ENCODE measurements around the gene SSR3.
A peak's percentile ranks its signal among the peaks of the same experiment; 100 is the strongest.

Gene SSR3

DNA sequence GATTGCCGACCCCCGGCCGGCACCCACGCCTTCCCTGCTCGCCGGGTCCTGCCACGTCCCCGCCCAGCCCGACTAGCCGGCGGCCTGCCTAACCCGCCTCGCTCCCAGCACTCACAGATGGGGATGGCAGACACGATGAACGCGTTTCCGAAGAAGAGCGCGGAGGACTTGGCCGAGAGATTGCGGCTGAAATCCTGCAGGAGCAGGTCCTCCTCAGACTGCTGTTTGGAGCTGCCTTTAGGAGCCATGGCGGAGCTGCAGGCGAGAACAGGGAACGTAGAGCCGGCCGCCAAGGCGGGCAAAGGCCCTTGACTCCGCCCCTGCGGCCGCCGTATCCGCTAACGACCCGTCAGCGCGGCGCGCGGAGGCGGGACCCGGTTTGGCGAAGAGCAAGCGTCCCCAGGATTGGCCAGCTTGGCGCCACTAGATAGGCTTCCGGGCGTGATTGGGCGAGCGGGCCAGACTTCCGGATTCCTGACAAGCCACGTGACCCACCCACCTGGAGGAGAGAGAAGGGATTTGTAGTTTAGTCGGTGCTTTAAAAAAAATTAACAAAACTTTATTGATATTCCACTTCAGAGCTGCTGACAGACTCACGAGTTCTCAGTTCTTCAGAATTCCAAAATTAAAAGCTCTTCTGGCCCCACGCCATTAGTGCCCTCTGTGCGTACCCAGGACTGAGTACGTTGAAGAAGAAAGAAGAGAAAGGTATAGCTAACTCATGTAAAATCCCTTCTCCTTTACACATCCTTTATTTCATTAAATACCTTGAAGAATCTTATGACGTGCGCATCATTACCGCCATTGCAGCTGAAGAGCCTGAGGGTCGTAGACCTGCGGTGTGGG, at the start of gene SSR3:
Gene SSR3, minus strand, starts transcription at position 276 of the 846 bp plus-strand sequence. Its CDS starts 28 bp downstream, at position 248.
- ChIA-PET CTCF (interaction anchor here (1.1 to 1.7 kb wide), 3 partner anchors 14 to 121 kb away, joined by 3 to 5 read pairs (median 3); no protein-coding TSS in a partner anchor), POLR2A (ENCODE audit: low non-redundant PET) (interaction anchor here (0.8 kb wide), 2 partner anchors 120 to 619 kb away, joined by 3 read pairs; no protein-coding TSS in a partner anchor)

DNA sequence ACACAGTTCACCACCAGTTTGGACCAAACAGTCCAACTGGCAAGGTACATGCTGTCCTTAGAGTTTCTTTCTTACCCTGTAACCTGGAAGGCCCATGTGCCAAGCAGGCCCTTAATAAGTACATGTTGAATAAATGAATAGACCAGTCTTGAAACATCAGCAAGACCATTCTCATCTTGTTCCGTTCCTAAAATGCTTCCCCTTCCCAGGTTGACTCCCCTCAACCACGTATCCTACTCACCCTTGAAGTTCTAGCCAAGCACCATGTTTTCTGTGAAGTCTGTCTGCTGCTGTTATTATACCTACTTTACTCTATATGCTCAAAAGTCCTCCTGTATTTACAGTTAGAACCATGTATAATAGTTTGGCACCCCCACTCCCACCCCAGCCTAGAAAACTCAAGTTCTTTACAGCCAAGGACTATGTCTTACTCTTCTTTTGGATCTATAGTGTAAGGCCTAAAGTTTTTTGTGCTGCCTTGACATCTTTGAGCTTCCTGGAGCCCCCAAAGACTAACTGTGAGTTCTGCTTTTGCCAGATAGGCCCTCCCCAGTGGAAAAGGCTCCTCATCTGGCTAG, 49.2 kb upstream of the SSR3 start:
- H3K27ac ChIP-seq = no peak overlapping the region
- TF ChIP-seq, protein P1, sequence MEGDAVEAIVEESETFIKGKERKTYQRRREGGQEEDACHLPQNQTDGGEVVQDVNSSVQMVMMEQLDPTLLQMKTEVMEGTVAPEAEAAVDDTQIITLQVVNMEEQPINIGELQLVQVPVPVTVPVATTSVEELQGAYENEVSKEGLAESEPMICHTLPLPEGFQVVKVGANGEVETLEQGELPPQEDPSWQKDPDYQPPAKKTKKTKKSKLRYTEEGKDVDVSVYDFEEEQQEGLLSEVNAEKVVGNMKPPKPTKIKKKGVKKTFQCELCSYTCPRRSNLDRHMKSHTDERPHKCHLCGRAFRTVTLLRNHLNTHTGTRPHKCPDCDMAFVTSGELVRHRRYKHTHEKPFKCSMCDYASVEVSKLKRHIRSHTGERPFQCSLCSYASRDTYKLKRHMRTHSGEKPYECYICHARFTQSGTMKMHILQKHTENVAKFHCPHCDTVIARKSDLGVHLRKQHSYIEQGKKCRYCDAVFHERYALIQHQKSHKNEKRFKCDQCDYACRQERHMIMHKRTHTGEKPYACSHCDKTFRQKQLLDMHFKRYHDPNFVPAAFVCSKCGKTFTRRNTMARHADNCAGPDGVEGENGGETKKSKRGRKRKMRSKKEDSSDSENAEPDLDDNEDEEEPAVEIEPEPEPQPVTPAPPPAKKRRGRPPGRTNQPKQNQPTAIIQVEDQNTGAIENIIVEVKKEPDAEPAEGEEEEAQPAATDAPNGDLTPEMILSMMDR (conservative IDR thresholded peaks at IDR 0.05; ENCODE audit: low read depth) = no peak
- ChIA-PET POLR2A (ENCODE audit: low non-redundant PET) (no interaction called here), CTCF (interaction anchor here (0.7 kb wide), 1 partner anchor 94 kb away, joined by 3 read pairs; no protein-coding TSS in a partner anchor)
- DNase-seq (ENCODE audit: low spot score) = no peak

More for the DNA sequence above, at the start of gene SSR3:
- DNase-seq (ENCODE audit: low spot score) = peak; percentile 98
- peak within 1 kb of the TSS; percentile 81 for H3K27ac ChIP-seq
- TF ChIP-seq, protein P1 (conservative IDR thresholded peaks at IDR 0.05; ENCODE audit: low read depth) = no peak

DNA sequence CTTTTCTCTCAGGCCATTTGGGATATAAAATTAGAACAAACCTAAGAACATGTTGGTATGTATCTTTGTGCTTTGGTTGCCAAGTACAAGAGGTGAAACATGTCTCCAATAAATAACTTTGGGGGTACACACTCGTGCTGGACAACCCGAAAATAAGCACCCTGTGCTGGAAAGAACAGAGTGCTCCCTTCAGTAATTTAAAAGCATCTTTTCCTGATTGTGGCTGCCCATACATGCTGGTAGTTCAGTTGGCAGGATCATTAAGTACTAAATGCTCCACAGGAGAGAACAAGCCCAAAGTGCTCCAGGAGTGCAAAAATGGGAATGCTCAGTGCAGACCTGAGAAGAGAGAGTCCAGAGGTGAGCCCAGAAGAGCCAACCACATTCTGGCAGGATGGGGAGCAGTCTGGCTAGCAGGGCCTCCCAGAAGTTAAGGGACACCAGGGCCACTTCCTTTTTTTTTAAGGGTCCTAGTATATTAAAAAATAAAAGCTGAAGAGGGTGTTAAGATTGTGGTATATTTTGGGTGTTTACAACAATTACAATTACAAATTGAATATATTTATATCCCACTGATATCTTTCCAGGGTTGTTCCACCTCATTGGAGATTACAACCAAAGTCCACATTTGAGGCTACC, 48.6 kb upstream of the SSR3 start:
- POLR2A ChIA-PET (ENCODE audit: low non-redundant PET) = no interaction called here
- CTCF ChIA-PET = interaction anchor here (0.7 kb wide), 1 partner anchor 94 kb away, joined by 3 read pairs; no protein-coding TSS in a partner anchor

DNA sequence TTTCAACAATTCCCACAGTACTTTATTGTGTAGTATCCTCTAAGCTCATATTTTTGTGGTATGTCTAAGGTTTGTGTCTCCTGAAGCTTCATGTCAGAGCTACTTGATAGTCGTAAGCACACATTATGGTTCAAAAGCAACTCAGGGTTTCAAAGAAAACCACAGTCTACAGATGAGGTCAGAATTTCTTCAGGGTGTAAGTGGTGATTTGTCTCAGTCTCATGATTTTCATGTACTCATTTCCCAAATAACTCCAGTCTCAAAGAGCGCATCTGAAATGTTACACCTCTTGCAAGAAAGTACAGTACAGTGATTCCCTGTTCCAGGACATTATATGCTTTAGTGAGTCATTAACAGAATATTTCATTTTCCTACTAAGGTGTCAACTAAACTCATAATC, 47.5 kb upstream of the SSR3 start:
- CTCF ChIA-PET = no interaction called here
- DNase-seq (ENCODE audit: low spot score) = no peak
- TF ChIP-seq, protein P1 (conservative IDR thresholded peaks at IDR 0.05; ENCODE audit: low read depth) = no peak
- POLR2A ChIA-PET (ENCODE audit: low non-redundant PET) = no interaction called here
- H3K27ac ChIP-seq = no peak overlapping the region

More for the DNA sequence above, 48.6 kb upstream of the SSR3 start:
- TF ChIP-seq, protein P1 (conservative IDR thresholded peaks at IDR 0.05; ENCODE audit: low read depth) = no peak
- no peak for DNase-seq (ENCODE audit: low spot score)
- H3K27ac ChIP-seq = no peak overlapping the region

GRCh38 chr3:156601497-156601896, 46.6 kb upstream of the SSR3 start:
- POLR2A ChIA-PET (ENCODE audit: low non-redundant PET) = no interaction called here
- TF ChIP-seq, protein P1 (conservative IDR thresholded peaks at IDR 0.05; ENCODE audit: low read depth) = no peak
- no peak overlapping the region for H3K27ac ChIP-seq
- no peak for DNase-seq (ENCODE audit: low spot score)
- CTCF ChIA-PET = no interaction called here

GRCh38 chr3:156600834-156601233, 45.9 kb upstream of the SSR3 start:
- CTCF ChIA-PET = no interaction called here
- H3K27ac ChIP-seq = no peak overlapping the region
- TF ChIP-seq, protein P1 (conservative IDR thresholded peaks at IDR 0.05; ENCODE audit: low read depth) = no peak
- no peak for DNase-seq (ENCODE audit: low spot score)
- POLR2A ChIA-PET (ENCODE audit: low non-redundant PET) = no interaction called here
